ENCODE measurements around the gene ADARB2.

DNA sequence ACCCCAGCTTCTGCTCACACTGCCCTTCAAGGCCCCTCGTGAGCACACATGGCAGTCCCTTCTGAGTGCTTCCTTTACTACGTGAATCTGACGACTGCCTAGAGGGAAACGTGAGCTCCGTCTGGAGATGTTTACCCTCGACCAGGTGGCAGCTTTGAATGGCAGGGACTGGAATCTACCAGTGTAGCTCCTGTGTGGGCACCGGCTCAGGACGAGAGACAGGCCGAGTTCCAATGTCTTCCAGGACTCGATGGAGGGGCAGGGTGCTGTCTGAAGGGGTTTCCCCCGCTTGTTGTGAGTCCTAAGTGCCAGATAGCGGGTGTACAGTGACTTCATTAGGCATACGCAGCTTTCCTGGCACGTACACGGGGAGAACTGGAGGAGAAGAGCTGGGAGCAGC is 229.9 kb downstream of the ADARB2 start:
- TF ChIP-seq, protein P1, sequence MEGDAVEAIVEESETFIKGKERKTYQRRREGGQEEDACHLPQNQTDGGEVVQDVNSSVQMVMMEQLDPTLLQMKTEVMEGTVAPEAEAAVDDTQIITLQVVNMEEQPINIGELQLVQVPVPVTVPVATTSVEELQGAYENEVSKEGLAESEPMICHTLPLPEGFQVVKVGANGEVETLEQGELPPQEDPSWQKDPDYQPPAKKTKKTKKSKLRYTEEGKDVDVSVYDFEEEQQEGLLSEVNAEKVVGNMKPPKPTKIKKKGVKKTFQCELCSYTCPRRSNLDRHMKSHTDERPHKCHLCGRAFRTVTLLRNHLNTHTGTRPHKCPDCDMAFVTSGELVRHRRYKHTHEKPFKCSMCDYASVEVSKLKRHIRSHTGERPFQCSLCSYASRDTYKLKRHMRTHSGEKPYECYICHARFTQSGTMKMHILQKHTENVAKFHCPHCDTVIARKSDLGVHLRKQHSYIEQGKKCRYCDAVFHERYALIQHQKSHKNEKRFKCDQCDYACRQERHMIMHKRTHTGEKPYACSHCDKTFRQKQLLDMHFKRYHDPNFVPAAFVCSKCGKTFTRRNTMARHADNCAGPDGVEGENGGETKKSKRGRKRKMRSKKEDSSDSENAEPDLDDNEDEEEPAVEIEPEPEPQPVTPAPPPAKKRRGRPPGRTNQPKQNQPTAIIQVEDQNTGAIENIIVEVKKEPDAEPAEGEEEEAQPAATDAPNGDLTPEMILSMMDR (IDR thresholded peaks at IDR 0.05; ENCODE audit: low read depth, low read length, poor library complexity, severe bottlenecking), result no peak
- TF ChIP-seq EZH2phosphoT487 (IDR thresholded peaks at IDR 0.05; ENCODE audit: borderline replicate concordance, low read length), result no peak

Measured in DOHH2 (cell line).